Caco-2 (cell line): ENCODE results near the gene LCAT. TPM values are rescaled to one million over a fixed set of nuclear protein-coding genes. Genes with fewer than 3 reads are reported as not detected.

Source experiments
- BruUV-seq: library from RNA; stranded (reverse); fragments of 400-500 nt; replicated peaks from 2 replicates; lab custom pipeline; 2021; lab: Mats Ljungman, UMichigan
- CTCF ChIA-PET: fragments of 300-600 bp; sonication (Branson Sonifier 250); formaldehyde crosslinking; loops from one replicate; lab custom pipeline; 2022; ENCODE audit warnings: antibody characterized with exemption; lab: Charles Lee
- POLR2A ChIA-PET: fragments of 300-600 bp; sonication (Branson Sonifier 250); formaldehyde crosslinking; loops from one replicate; lab custom pipeline; 2022; ENCODE audit warnings: antibody characterized with exemption; lab: Charles Lee
- DNase-seq, 2 experiments: peaks; one replicate each; pipeline versions ENCODE4 v3.0.0 to v3.0.0-alpha.2; 2020 to 2022
- H3K27me3 ChIP-seq: replicated peaks from 2 replicates; pipeline ENCODE4 v1.6.0; 2011; ENCODE audit warnings: low read length; ENCODE audit not compliant: control insufficient read depth, insufficient read depth
- H3K36me3 ChIP-seq: 2 replicates; pipeline ENCODE4 v1.5.1; 2011; ENCODE audit warnings: low read length; ENCODE audit not compliant: control insufficient read depth, insufficient read depth
- H3K4me1 ChIP-seq: fragments of 250-450 bp; sonication (Bioruptor Pico); 2 replicates; pipeline ENCODE4 v1.5.1; 2020; ENCODE audit warnings: mild to moderate bottlenecking
- H3K4me3 ChIP-seq: 2 replicates; pipeline ENCODE4 v1.5.1; 2011; ENCODE audit warnings: low read depth, mild to moderate bottlenecking, control low read depth, low read length
- H3K9me3 ChIP-seq: fragments of 250-450 bp; sonication (Bioruptor Pico); 2 replicates; pipeline ENCODE4 v1.5.1; 2020; ENCODE audit warnings: mild to moderate bottlenecking, moderate library complexity
- H3K27ac Mint-ChIP-seq: one replicate; pipeline ENCODE4 v1.8.0; 2022; ENCODE audit warnings: mixed read lengths; ENCODE audit not compliant: unreplicated experiment
- H3K27me3 Mint-ChIP-seq: one replicate; pipeline ENCODE4 v1.8.0; 2022; ENCODE audit warnings: mixed read lengths; ENCODE audit not compliant: insufficient read depth, unreplicated experiment
- H3K36me3 Mint-ChIP-seq: one replicate; pipeline ENCODE4 v1.8.0; 2022; ENCODE audit warnings: mild to moderate bottlenecking, mixed read lengths; ENCODE audit not compliant: insufficient read depth, unreplicated experiment
- H3K4me1 Mint-ChIP-seq: one replicate; pipeline ENCODE4 v1.8.0; 2022; ENCODE audit warnings: low read depth, mixed read lengths; ENCODE audit not compliant: unreplicated experiment
- H3K4me3 Mint-ChIP-seq: one replicate; pipeline ENCODE4 v1.8.0; 2022; ENCODE audit warnings: mild to moderate bottlenecking, moderate library complexity, mixed read lengths; ENCODE audit not compliant: unreplicated experiment
- H3K9me3 Mint-ChIP-seq: one replicate; pipeline ENCODE4 v1.8.0; 2022; ENCODE audit warnings: mixed read lengths; ENCODE audit not compliant: unreplicated experiment
- CTCF ChIP-seq, 2 experiments: fragments of 200-600 bp in 1 of 2; IDR thresholded peaks; 1 replicate in 1 of 2; 2 replicates in 1 of 2; pipeline versions ENCODE4 v1.5.1 to v1.8.0; 2011 to 2022; ENCODE audit warnings: antibody characterized with exemption in 1 of 2, control low read depth in 1 of 2, inconsistent platforms in 1 of 2, low read depth in 1 of 2, low read length in 1 of 2, mild to moderate bottlenecking in 1 of 2, moderate library complexity in 1 of 2; ENCODE audit not compliant: insufficient read depth in 1 of 2, severe bottlenecking in 1 of 2, unreplicated experiment in 1 of 2
- intact Hi-C: fragments of 100-400 bp; cut with micrococcal nuclease; formaldehyde crosslinking; loops from one replicate; pipeline ENCODE4 v1.10.0; 2022; ENCODE audit not compliant: unreplicated experiment
- total RNA-seq: library from RNA; stranded (reverse); gene quantifications from 2 replicates; pipeline ENCODE4 v1.2.3, GENCODE V29; 2022

LCAT gene
- total RNA-seq, 1 experiment from 2014 or later = 33.3 TPM

GRCh38 chr16:67965668-67966548, 22.0 kb upstream of the LCAT start:
- peak; percentile 82 to 91 for DNase-seq

GRCh38 chr16:67964477-67965131, 20.7 kb upstream of the LCAT start:
- no peak for DNase-seq
- no peaks in the 10 kb centered on the region for H3K9me3 Mint-ChIP-seq
- intact Hi-C loops = no loop called here
- peaks cover 35% of the 10 kb centered on the region for H3K4me1 Mint-ChIP-seq
- no peak overlapping the region for H3K4me3 Mint-ChIP-seq
- peak overlapping the region; percentile 93 for H3K27ac Mint-ChIP-seq
- H3K4me3 ChIP-seq = no peak overlapping the region
- peaks cover 29% of the 10 kb centered on the region for H3K4me1 ChIP-seq
- no peak for TF ChIP-seq CTCF (IDR thresholded peaks at IDR 0.05; ENCODE audit: insufficient read depth in 1 of 2, low read depth in 1 of 2, low read length in 1 of 2, severe bottlenecking in 1 of 2, unreplicated experiment in 1 of 2)
- BruUV-seq = no TSS peak
- no peaks in the 10 kb centered on the region for H3K27me3 ChIP-seq
- CTCF ChIA-PET = interaction anchor here (0.8 kb wide), 1 partner anchor 76 kb away, joined by 3 read pairs; no protein-coding TSS in a partner anchor
- peaks cover 12% of the 10 kb centered on the region for H3K36me3 ChIP-seq
- H3K36me3 Mint-ChIP-seq = peaks cover 56% of the 10 kb centered on the region
- H3K9me3 ChIP-seq = no peaks in the 10 kb centered on the region
- POLR2A ChIA-PET = no interaction called here
- H3K27me3 Mint-ChIP-seq = no peaks in the 10 kb centered on the region

More at GRCh38 chr16:67965668-67966548, 22.0 kb upstream of the LCAT start:
- Histone ChIP-seq H3K9me3 (no peaks in the 10 kb centered on the region), H3K36me3 (peaks cover 8% of the 10 kb centered on the region), H3K27me3 (no peaks in the 10 kb centered on the region), H3K4me3 (no peak overlapping the region), H3K4me1 (peaks cover 29% of the 10 kb centered on the region)
- BruUV-seq = TSS peak; percentile 33
- peak overlapping the region; percentile 93 for H3K27ac Mint-ChIP-seq
- no peaks in the 10 kb centered on the region for H3K9me3 Mint-ChIP-seq
- no peak for TF ChIP-seq CTCF (IDR thresholded peaks at IDR 0.05; ENCODE audit: insufficient read depth in 1 of 2, low read depth in 1 of 2, low read length in 1 of 2, severe bottlenecking in 1 of 2, unreplicated experiment in 1 of 2)
- H3K4me3 Mint-ChIP-seq = peak overlapping the region; percentile 89
- ChIA-PET CTCF (interaction anchor here (0.5 to 1.5 kb wide), 5 partner anchors 22 to 552 kb away, joined by 3 to 7 read pairs (median 3); partner anchors contain the start of genes LCAT and PARD6A), POLR2A (interaction anchor here (0.6 to 1.3 kb wide), 8 partner anchors 28 to 777 kb away, joined by 3 to 9 read pairs (median 3); partner anchors contain the start of genes ESRP2 and NFATC3)
- H3K36me3 Mint-ChIP-seq = peaks cover 55% of the 10 kb centered on the region
- H3K27me3 Mint-ChIP-seq = no peaks in the 10 kb centered on the region
- intact Hi-C loops = no loop called here
- H3K4me1 Mint-ChIP-seq = peaks cover 35% of the 10 kb centered on the region

- no peaks in the 10 kb centered on the region for H3K9me3 Mint-ChIP-seq
- DNase-seq = no peak
- Histone ChIP-seq H3K27me3 (no peaks in the 10 kb centered on the region), H3K4me1 (peaks cover 24% of the 10 kb centered on the region), H3K9me3 (no peaks in the 10 kb centered on the region), H3K4me3 (no peak overlapping the region), H3K36me3 (peaks cover 12% of the 10 kb centered on the region)
- peaks cover 27% of the 10 kb centered on the region for H3K4me1 Mint-ChIP-seq
- H3K27ac Mint-ChIP-seq = no peak overlapping the region
- no peak overlapping the region for H3K4me3 Mint-ChIP-seq
- intact Hi-C loops = no loop called here
- ChIA-PET POLR2A (no interaction called here), CTCF (interaction anchor here (0.8 kb wide), 1 partner anchor 77 kb away, joined by 3 read pairs; no protein-coding TSS in a partner anchor)
- BruUV-seq = no TSS peak
- no peaks in the 10 kb centered on the region for H3K27me3 Mint-ChIP-seq
- peaks cover 50% of the 10 kb centered on the region for H3K36me3 Mint-ChIP-seq
- TF ChIP-seq CTCF (IDR thresholded peaks at IDR 0.05; ENCODE audit: insufficient read depth in 1 of 2, low read depth in 1 of 2, low read length in 1 of 2, severe bottlenecking in 1 of 2, unreplicated experiment in 1 of 2) = no peak
These were observed 19.9 kb upstream of the LCAT start for GRCh38 chr16:67963662-67964321.
